IMR-90 (cell line): Measurements from ENCODE around the gene DLD. TPM values are rescaled to one million over a fixed set of nuclear protein-coding genes. Genes with fewer than 3 reads are reported as not detected.

ENCODE experiments used
- ATAC-seq: fragments of 200-7000 bp; cut with Tn5 transposase; 2 replicates; pipeline ENCODE4 v1.9.1; 2020; ENCODE audit warnings: low read depth, mild to moderate bottlenecking, moderate library complexity
- Bru-seq: library from RNA; stranded (reverse); fragments of 400-500 nt; gene quantifications from one replicate; lab custom pipeline; 2021; lab: Mats Ljungman, UMichigan
- BruChase-seq, 2 experiments: library from RNA; stranded (reverse); fragments of 400-500 nt; gene quantifications; one replicate each; lab custom pipeline; 2021; lab: Mats Ljungman, UMichigan
- BruUV-seq: library from RNA; stranded (reverse); fragments of 400-500 nt; replicated peaks from 2 replicates; lab custom pipeline; 2021; lab: Mats Ljungman, UMichigan
- CTCF ChIA-PET: fragments of 300-600 bp; formaldehyde crosslinking; extraction: SDS; loops from one replicate; lab custom pipeline; 2021; ENCODE audit warnings: antibody characterized with exemption; lab: Yijun Ruan, JAX
- POLR2A ChIA-PET: fragments of 300-600 bp; sonication (Branson Sonifier 250); formaldehyde crosslinking; loops from one replicate; lab custom pipeline; 2022; ENCODE audit warnings: antibody characterized with exemption; ENCODE audit not compliant: unreplicated experiment; lab: Charles Lee
- DNase-seq: peaks from one replicate; pipeline ENCODE4 v3.0.0; 2013
- H2AFZ ChIP-seq: replicated peaks from 2 replicates; pipeline ENCODE3; 2013; ENCODE audit warnings: low read length, mild to moderate bottlenecking; ENCODE audit not compliant: poor library complexity
- H2AK5ac ChIP-seq: 2 replicates; pipeline ENCODE4 v1.6.1; 2013; ENCODE audit warnings: low read depth, low read length, inconsistent platforms
- H2AK9ac ChIP-seq: replicated peaks from 2 replicates; pipeline ENCODE3; 2013; ENCODE audit warnings: mild to moderate bottlenecking, low read depth, low read length, moderate library complexity; ENCODE audit not compliant: poor library complexity
- H2BK120ac ChIP-seq: 2 replicates; pipeline ENCODE4 v1.6.1; 2013; ENCODE audit warnings: low read depth, low read length, inconsistent platforms
- H2BK15ac ChIP-seq: 3 replicates; pipeline ENCODE4 v1.6.1; 2013; ENCODE audit warnings: low read depth, low read length, inconsistent platforms
- H2BK20ac ChIP-seq: 2 replicates; pipeline ENCODE4 v1.6.1; 2013; ENCODE audit warnings: low read depth, mild to moderate bottlenecking, inconsistent platforms, low read length, moderate library complexity
- H2BK5ac ChIP-seq: 2 replicates; pipeline ENCODE4 v1.6.1; 2013; ENCODE audit warnings: mild to moderate bottlenecking, low read depth, low read length, inconsistent platforms; ENCODE audit not compliant: poor library complexity, severe bottlenecking
- H3K14ac ChIP-seq: replicated peaks from 2 replicates; pipeline ENCODE4 v1.6.1; 2013; ENCODE audit warnings: low read depth, low read length, inconsistent platforms
- H3K18ac ChIP-seq: 2 replicates; pipeline ENCODE4 v1.6.1; 2013; ENCODE audit warnings: low read depth, low read length, control low read depth
- H3K23ac ChIP-seq: 2 replicates; pipeline ENCODE4 v1.6.1; 2013; ENCODE audit warnings: low read depth, low read length, inconsistent platforms
- H3K27ac ChIP-seq: 2 replicates; pipeline ENCODE4 v1.5.1; 2013; ENCODE audit warnings: mild to moderate bottlenecking, control low read depth, low read length; ENCODE audit not compliant: insufficient read depth
- H3K27me3 ChIP-seq: 2 replicates; pipeline ENCODE4 v1.6.1; 2013; ENCODE audit warnings: low read length; ENCODE audit not compliant: control insufficient read depth, insufficient read depth
- H3K36me3 ChIP-seq: 2 replicates; pipeline ENCODE4 v1.6.1; 2013; ENCODE audit warnings: low read length, mixed read lengths; ENCODE audit not compliant: control insufficient read depth, insufficient read depth
- H3K4ac ChIP-seq: 2 replicates; pipeline ENCODE4 v1.6.1; 2013; ENCODE audit warnings: low read depth, low read length, inconsistent platforms
- H3K4me1 ChIP-seq: 2 replicates; pipeline ENCODE4 v1.6.1; 2013; ENCODE audit warnings: low read length, mixed read lengths; ENCODE audit not compliant: control insufficient read depth, insufficient read depth
- H3K4me2 ChIP-seq: 2 replicates; pipeline ENCODE4 v1.6.1; 2013; ENCODE audit warnings: low read depth, mild to moderate bottlenecking, control low read depth, low read length, moderate library complexity
- H3K4me3 ChIP-seq: 2 replicates; pipeline ENCODE4 v1.5.1; 2013; ENCODE audit warnings: low read depth, mild to moderate bottlenecking, control low read depth, low read length, moderate library complexity; ENCODE audit not compliant: insufficient read depth
- H3K56ac ChIP-seq: 2 replicates; pipeline ENCODE4 v1.6.1; 2013; ENCODE audit warnings: low read length, inconsistent platforms; ENCODE audit not compliant: insufficient read depth; ENCODE audit errors: extremely low read depth
- H3K79me1 ChIP-seq, 2 experiments: 2 replicates each; pipeline ENCODE4 v1.6.1; 2013; ENCODE audit warnings: low read length in 2 of 2, inconsistent platforms in 1 of 2, low read depth in 1 of 2
- H3K9ac ChIP-seq: 2 replicates; pipeline ENCODE4 v1.6.1; 2013; ENCODE audit warnings: low read depth, low read length, control low read depth
- H3K9me1 ChIP-seq: 2 replicates; pipeline ENCODE4 v1.6.1; 2013; ENCODE audit warnings: low read length, inconsistent platforms; ENCODE audit not compliant: insufficient read depth
- H3K9me3 ChIP-seq: 2 replicates; pipeline ENCODE4 v1.6.1; 2013; ENCODE audit warnings: low read length; ENCODE audit not compliant: control insufficient read depth, insufficient read depth
- H4K20me1 ChIP-seq: 2 replicates; pipeline ENCODE4 v1.6.1; 2013; ENCODE audit warnings: low read length, inconsistent platforms; ENCODE audit not compliant: insufficient read depth
- H4K5ac ChIP-seq: 2 replicates; pipeline ENCODE4 v1.6.1; 2013; ENCODE audit warnings: mild to moderate bottlenecking, low read depth, low read length, control low read depth
- H4K8ac ChIP-seq, 2 experiments: 2 replicates each; pipeline ENCODE4 v1.6.1; 2013; ENCODE audit warnings: low read depth in 2 of 2, low read length in 2 of 2, control low read depth in 1 of 2, inconsistent platforms in 1 of 2
- H4K91ac ChIP-seq: 2 replicates; pipeline ENCODE4 v1.6.1; 2013; ENCODE audit warnings: low read depth, low read length, inconsistent platforms; ENCODE audit not compliant: insufficient read depth
- CEBPB ChIP-seq: IDR thresholded peaks from 2 replicates; pipeline ENCODE4 v1.6.1; 2012; ENCODE audit warnings: low read depth, low read length, improper control_type of control experiment
- CHD1 ChIP-seq: IDR thresholded peaks from 2 replicates; pipeline ENCODE4 v1.6.1; 2012; ENCODE audit warnings: low read depth, low read length, improper control_type of control experiment
- CTCF ChIP-seq: conservative IDR thresholded peaks from 2 replicates; pipeline ENCODE4 v1.5.1; 2012; ENCODE audit warnings: mild to moderate bottlenecking, low read depth, low read length, improper control_type of control experiment
- MAFK ChIP-seq: IDR thresholded peaks from 2 replicates; pipeline ENCODE4 v1.6.1; 2012; ENCODE audit warnings: low read depth, low read length, improper control_type of control experiment
- MAZ ChIP-seq: IDR thresholded peaks from 2 replicates; pipeline ENCODE4 v1.6.1; 2012; ENCODE audit warnings: low read depth, mild to moderate bottlenecking, low read length, improper control_type of control experiment, moderate library complexity, borderline replicate concordance
- MXI1 ChIP-seq: IDR thresholded peaks from 2 replicates; pipeline ENCODE4 v1.6.1; 2012; ENCODE audit warnings: low read depth, mild to moderate bottlenecking, low read length, moderate library complexity, borderline replicate concordance
- NFE2L2 ChIP-seq: fragments of 150-350 bp; IDR thresholded peaks from 2 replicates; pipeline ENCODE4 v1.6.1; 2016; ENCODE audit warnings: low read depth, mild to moderate bottlenecking, low read length
- POLR2A ChIP-seq: IDR thresholded peaks from 2 replicates; pipeline ENCODE4 v1.6.1; 2012; ENCODE audit warnings: mild to moderate bottlenecking, low read depth, low read length
- RAD21 ChIP-seq: IDR thresholded peaks from 2 replicates; pipeline ENCODE4 v1.6.1; 2012; ENCODE audit warnings: low read length, improper control_type of control experiment
- RCOR1 ChIP-seq: IDR thresholded peaks from 2 replicates; pipeline ENCODE4 v1.6.1; 2012; ENCODE audit warnings: mild to moderate bottlenecking, low read length, improper control_type of control experiment; ENCODE audit not compliant: insufficient replicate concordance
- RFX5 ChIP-seq: IDR thresholded peaks from 2 replicates; pipeline ENCODE4 v1.8.0; 2012; ENCODE audit warnings: low read depth, mild to moderate bottlenecking, low read length, moderate library complexity
- SMC3 ChIP-seq: fragments of 150-350 bp; IDR thresholded peaks from 2 replicates; pipeline ENCODE4 v1.6.1; 2016; ENCODE audit warnings: low read depth, mild to moderate bottlenecking, antibody characterized with exemption, low read length, moderate library complexity
- WGBS, 2 experiments: methylation state at CpG; one replicate each; pipeline versions ENCODE4 v1.1.5 to v1.1.7; 2013; ENCODE audit warnings: missing lambda C conversion rate in 2 of 2; ENCODE audit not compliant: insufficient read length in 1 of 2; ENCODE audit errors: extremely low coverage in 2 of 2; 5-methylcytosine and 5-hydroxymethylcytosine counted together
- dilution Hi-C: fragments of 300-500 bp; cut with HindIII; formaldehyde crosslinking; loops from one replicate; pipeline ENCODE4 v1.14.3; 2018; ENCODE audit warnings: low sequenced_read_pairs; ENCODE audit not compliant: unreplicated experiment
- in situ Hi-C: fragments of 300-500 bp; cut with MboI; formaldehyde crosslinking; loops from 3 replicates; pipeline ENCODE4 v1.14.3; 2019; ENCODE audit warnings: low sequenced_read_pairs, inconsistent platforms, mixed read lengths
- intact Hi-C: fragments of 100-400 bp; cut with micrococcal nuclease; formaldehyde crosslinking; loops from 2 replicates; pipeline ENCODE4 v1.10.0; 2022
- long read RNA-seq: library from polyadenylated mRNA; unstranded; transcript quantifications from one replicate; pipeline ENCODE4 v2.0.0, GENCODE V29; 2021; ENCODE audit not compliant: unreplicated experiment
- polyA plus RNA-seq, 3 experiments: library from polyadenylated mRNA; depleted of rRNA; stranded (reverse); fragments of >200 nt; gene quantifications; 2 replicates each; pipeline ENCODE4 v1.2.3, GENCODE V29; 2012; ENCODE audit warnings: low replicate concordance in 1 of 3
- total RNA-seq: library from RNA; depleted of rRNA; stranded (reverse); fragments of >200 nt; gene quantifications from 2 replicates; pipeline ENCODE4 v1.2.3, GENCODE V29; 2012; rRNA removed

The DLD gene, protein sequence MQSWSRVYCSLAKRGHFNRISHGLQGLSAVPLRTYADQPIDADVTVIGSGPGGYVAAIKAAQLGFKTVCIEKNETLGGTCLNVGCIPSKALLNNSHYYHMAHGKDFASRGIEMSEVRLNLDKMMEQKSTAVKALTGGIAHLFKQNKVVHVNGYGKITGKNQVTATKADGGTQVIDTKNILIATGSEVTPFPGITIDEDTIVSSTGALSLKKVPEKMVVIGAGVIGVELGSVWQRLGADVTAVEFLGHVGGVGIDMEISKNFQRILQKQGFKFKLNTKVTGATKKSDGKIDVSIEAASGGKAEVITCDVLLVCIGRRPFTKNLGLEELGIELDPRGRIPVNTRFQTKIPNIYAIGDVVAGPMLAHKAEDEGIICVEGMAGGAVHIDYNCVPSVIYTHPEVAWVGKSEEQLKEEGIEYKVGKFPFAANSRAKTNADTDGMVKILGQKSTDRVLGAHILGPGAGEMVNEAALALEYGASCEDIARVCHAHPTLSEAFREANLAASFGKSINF
- total RNA-seq (120 and 361 TPM in 2 replicates), polyA plus RNA-seq (2012; rRNA removed) (86.2 and 121 TPM in 2 replicates), Bru-seq, nascent RNA (percentile 84 among the genes with signal in this experiment), BruChase-seq, experiment 1, labeled RNA remaining after a 6-hour chase (percentile 77 among the genes with signal in this experiment), BruChase-seq, experiment 2, labeled RNA remaining after a 2-hour chase (percentile 77 among the genes with signal in this experiment)
- polyA plus RNA-seq (2012; cell fraction: cytosol; rRNA removed), result 30.6 and 73.6 TPM in 2 replicates
- 15.8 and 90.9 TPM in 2 replicates for polyA plus RNA-seq (2012; cell fraction: nucleus; rRNA removed; ENCODE audit: low replicate concordance)
- long read RNA-seq, transcript DLD-201 (14 exons, 3,755 nt), result major isoform, 144 of 164 reads
- long read RNA-seq, partial matches to known transcripts, result 7 of 164 reads
- long read RNA-seq, other reads (novel, unspliced or antisense), result 13 of 164 reads

DNA sequence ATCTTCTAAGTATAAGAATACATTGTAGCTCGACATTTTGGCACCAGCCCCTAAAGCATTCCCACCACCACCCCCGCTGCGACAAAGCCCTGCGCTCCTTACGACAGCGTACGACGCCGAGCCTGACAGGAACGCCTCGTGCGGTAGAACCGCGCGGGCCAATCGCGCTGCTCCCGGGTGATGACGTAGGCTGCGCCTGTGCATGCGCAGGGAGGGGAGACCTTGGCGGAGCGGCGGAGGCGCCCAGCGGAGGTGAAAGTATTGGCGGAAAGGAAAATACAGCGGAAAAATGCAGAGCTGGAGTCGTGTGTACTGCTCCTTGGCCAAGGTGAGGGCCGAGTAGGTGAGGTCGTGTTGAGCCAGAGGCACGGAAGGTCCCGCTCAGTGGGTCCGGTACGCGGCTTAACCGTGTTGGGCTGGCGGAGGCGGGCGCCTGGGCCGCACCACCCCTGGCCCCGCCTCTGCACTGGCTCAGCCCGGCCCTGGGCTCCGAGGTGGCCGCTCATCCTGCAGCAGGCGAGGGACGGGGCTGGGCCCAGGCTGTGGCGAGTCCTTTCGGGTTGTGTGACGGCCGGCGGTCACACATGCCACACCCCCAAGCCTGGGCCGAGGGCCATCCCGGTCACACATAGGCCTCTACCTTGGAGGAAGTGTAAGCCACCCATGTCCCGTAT lies at the start of gene DLD:
DLD (plus strand) TSS at position 222 of the 674 bp plus-strand sequence; CDS start at position 290, 68 bp downstream.
- Histone ChIP-seq H3K23ac (peak within 1 kb of the TSS; percentile 93), H4K8ac (peak within 1 kb of the TSS; percentile 80 to 99), H2BK120ac (peak within 1 kb of the TSS; percentile 86), H3K9ac (peak within 1 kb of the TSS; percentile 98), H3K27ac (peak within 1 kb of the TSS; percentile 95), H3K4ac (peak within 1 kb of the TSS; percentile 99), H4K5ac (peak within 1 kb of the TSS; percentile 88), H3K14ac (peak within 1 kb of the TSS; percentile 99), H3K36me3 (peaks cover 2% of the 10 kb centered on the region; the same call in 1 of the 2 replicates), H3K18ac (peak within 1 kb of the TSS; percentile 83), H3K9me1 (peaks cover 7% of the 10 kb centered on the region; the same call in 1 of the 2 replicates), H3K56ac (peak within 1 kb of the TSS; percentile 94), H3K4me1 (peaks cover 5% of the 10 kb centered on the region), H3K9me3 (no peaks in the 10 kb centered on the region), H4K20me1 (peaks cover 19% of the 10 kb centered on the region), H3K79me1 (peaks cover 24 to 32% of the 10 kb centered on the region in 2 experiments; a peak in 3 of 4 replicates), H3K27me3 (0 out of 2 replicates have a peak, but pooled peaks cover 1% of the 10 kb centered on the region), H2AFZ (peak within 1 kb of the TSS; percentile 99), H2AK5ac (peak within 1 kb of the TSS; percentile 79), H2BK5ac (peak within 1 kb of the TSS; percentile 94), H2AK9ac (peak within 1 kb of the TSS; percentile 89), H4K91ac (peak within 1 kb of the TSS; percentile 94), H3K4me2 (peak within 1 kb of the TSS; percentile 86), H2BK20ac (peak within 1 kb of the TSS; percentile 52; the same call in 1 of the 2 replicates), H2BK15ac (peak within 1 kb of the TSS; percentile 2; the same call in 2 of the 3 replicates), H3K4me3 (peak within 1 kb of the TSS; percentile 72)
- intact Hi-C loops, result no loop called here
- DNase-seq, result peak; percentile 91
- ChIA-PET CTCF (interaction anchor here (1.0 to 3.0 kb wide), 2 partner anchors 11 to 16 kb away, joined by 4 to 15 read pairs; no protein-coding TSS in a partner anchor), POLR2A (interaction anchor here (0.9 kb wide), 1 partner anchor 13 kb away, joined by 3 read pairs; no protein-coding TSS in a partner anchor)
- in situ Hi-C loops, result no loop called here
- 0% methylated on average over 21 of the region's 55 CpGs; no CpG with 5 or more reads in 1 of the 2 experiments for WGBS, 2 experiments
- peak; percentile 99 for ATAC-seq
- dilution Hi-C loops, result no loop called here
- TSS peak; percentile 41 for BruUV-seq
- no peak for TF ChIP-seq MAFK
- no peak for TF ChIP-seq RAD21
- 0 out of 2 replicates have a peak, but pooled peaks have one; percentile 25 for TF ChIP-seq CEBPB
- no peak for TF ChIP-seq SMC3
- no peak for TF ChIP-seq RFX5
- TF ChIP-seq MXI1, result peak; percentile 48; the same call in 1 of the 2 replicates
- TF ChIP-seq CHD1, result no peak
- peak; percentile 81 for TF ChIP-seq POLR2A
- TF ChIP-seq NFE2L2, result no peak
- TF ChIP-seq MAZ, result peak; percentile 30; the same call in 1 of the 2 replicates
- no peak for TF ChIP-seq RCOR1
- TF ChIP-seq CTCF, result no peak
